Mammary epithelial cell (primary cell): Measurements from ENCODE around the gene SP100.

ENCODE experiments used
- EZH2 ChIP-seq: IDR thresholded peaks from 2 replicates; pipeline ENCODE4 v1.6.1; 2012; ENCODE audit warnings: low read length, inconsistent platforms, borderline replicate concordance
- TF ChIP-seq, protein P1 (sequence below), 2 donors: IDR thresholded peaks in 1 of 2; conservative IDR thresholded peaks in 1 of 2; 2 replicates each; pipeline ENCODE4 v1.5.1; 2011 to 2012; ENCODE audit warnings: inconsistent platforms in 2 of 2, low read length in 2 of 2, mild to moderate bottlenecking in 2 of 2, control low read depth in 1 of 2, low read depth in 1 of 2; ENCODE audit not compliant: insufficient read depth in 1 of 2; ENCODE audit errors: extremely low read depth in 1 of 2

- TF ChIP-seq, protein P1, sequence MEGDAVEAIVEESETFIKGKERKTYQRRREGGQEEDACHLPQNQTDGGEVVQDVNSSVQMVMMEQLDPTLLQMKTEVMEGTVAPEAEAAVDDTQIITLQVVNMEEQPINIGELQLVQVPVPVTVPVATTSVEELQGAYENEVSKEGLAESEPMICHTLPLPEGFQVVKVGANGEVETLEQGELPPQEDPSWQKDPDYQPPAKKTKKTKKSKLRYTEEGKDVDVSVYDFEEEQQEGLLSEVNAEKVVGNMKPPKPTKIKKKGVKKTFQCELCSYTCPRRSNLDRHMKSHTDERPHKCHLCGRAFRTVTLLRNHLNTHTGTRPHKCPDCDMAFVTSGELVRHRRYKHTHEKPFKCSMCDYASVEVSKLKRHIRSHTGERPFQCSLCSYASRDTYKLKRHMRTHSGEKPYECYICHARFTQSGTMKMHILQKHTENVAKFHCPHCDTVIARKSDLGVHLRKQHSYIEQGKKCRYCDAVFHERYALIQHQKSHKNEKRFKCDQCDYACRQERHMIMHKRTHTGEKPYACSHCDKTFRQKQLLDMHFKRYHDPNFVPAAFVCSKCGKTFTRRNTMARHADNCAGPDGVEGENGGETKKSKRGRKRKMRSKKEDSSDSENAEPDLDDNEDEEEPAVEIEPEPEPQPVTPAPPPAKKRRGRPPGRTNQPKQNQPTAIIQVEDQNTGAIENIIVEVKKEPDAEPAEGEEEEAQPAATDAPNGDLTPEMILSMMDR (conservative IDR thresholded peaks at IDR 0.05 in 1 of 2, IDR thresholded peaks at IDR 0.05 in 1 of 2; ENCODE audit: extremely low read depth in 1 of 2, insufficient read depth in 1 of 2, low read depth in 1 of 2, low read length in 2 of 2), result no peak
- TF ChIP-seq EZH2, result no peak
These were observed 34.0 kb downstream of the SP100 start for GRCh38 chr2:230449901-230450467.
